Fibroblast of lung (primary cell): ENCODE data around the gene WDHD1. TPM values are rescaled to one million over a fixed set of nuclear protein-coding genes. Genes with fewer than 3 reads are reported as not detected.
A peak's percentile ranks its signal among the peaks of the same experiment; 100 is the strongest.

Experiments
- DNase-seq, 2 donors: peaks; one replicate each; pipeline versions ENCODE4 v3.0.0 to v3.0.0-alpha.2; 2010; ENCODE audit warnings: low read depth in 2 of 2
- H2AFZ ChIP-seq: 2 replicates; pipeline ENCODE4 v1.5.1; 2012; ENCODE audit warnings: low read length, control low read depth, inconsistent platforms
- H3K27ac ChIP-seq: 2 replicates; pipeline ENCODE4 v1.5.1; 2011; ENCODE audit warnings: low read length, control low read depth; ENCODE audit not compliant: insufficient read depth
- H3K27me3 ChIP-seq: 2 replicates; pipeline ENCODE4 v1.5.1; 2011; ENCODE audit warnings: mild to moderate bottlenecking, low read length; ENCODE audit not compliant: control insufficient read depth, insufficient read depth
- H3K36me3 ChIP-seq: 2 replicates; pipeline ENCODE4 v1.5.1; 2011; ENCODE audit warnings: low read length; ENCODE audit not compliant: control insufficient read depth, insufficient read depth
- H3K4me1 ChIP-seq: 2 replicates; pipeline ENCODE4 v1.5.1; 2011; ENCODE audit warnings: low read length; ENCODE audit not compliant: control insufficient read depth, insufficient read depth; ENCODE audit errors: extremely low read depth
- H3K4me2 ChIP-seq: 2 replicates; pipeline ENCODE4 v1.5.1; 2011; ENCODE audit warnings: low read length, control low read depth; ENCODE audit not compliant: insufficient read depth; ENCODE audit errors: extremely low read depth
- H3K4me3 ChIP-seq, 4 experiments: fragments of 200-600 bp in 1 of 4; sonication (generic) in 1 of 4; replicated peaks in 1 of 4; 2 replicates each; pipeline ENCODE4 v1.5.1; 2011 to 2016; ENCODE audit warnings: low read length in 4 of 4, low read depth in 3 of 4, mild to moderate bottlenecking in 3 of 4, control low read depth in 2 of 4, inconsistent platforms in 1 of 4, mixed read lengths in 1 of 4; ENCODE audit not compliant: insufficient read depth in 1 of 4; ENCODE audit errors: control extremely low read depth in 1 of 4
- H3K79me2 ChIP-seq: 2 replicates; pipeline ENCODE4 v1.5.1; 2012; ENCODE audit warnings: mild to moderate bottlenecking, low read length, inconsistent platforms; ENCODE audit not compliant: control insufficient read depth, insufficient read depth
- H3K9ac ChIP-seq: 2 replicates; pipeline ENCODE4 v1.5.1; 2011; ENCODE audit warnings: mild to moderate bottlenecking, low read length, control low read depth; ENCODE audit not compliant: insufficient read depth
- H3K9me3 ChIP-seq: 2 replicates; pipeline ENCODE4 v1.5.1; 2012; ENCODE audit warnings: low read depth, low read length; ENCODE audit not compliant: control insufficient read depth, insufficient read depth
- H4K20me1 ChIP-seq: 2 replicates; pipeline ENCODE4 v1.5.1; 2011; ENCODE audit warnings: low read length; ENCODE audit not compliant: control insufficient read depth, insufficient read depth; ENCODE audit errors: extremely low read depth
- EZH2 ChIP-seq: IDR thresholded peaks from 2 replicates; pipeline ENCODE4 v1.5.1; 2012; ENCODE audit warnings: low read length, control low read depth, mild to moderate bottlenecking; ENCODE audit errors: missing control alignments
- polyA plus RNA-seq, 2 donors: library from polyadenylated mRNA; depleted of rRNA in 1 of 2; stranded (reverse) in 1 of 2; unstranded in 1 of 2; fragments of >200 nt; gene quantifications; 2 replicates each; pipeline ENCODE4 v1.2.1, GENCODE V29; 2011 to 2012; ENCODE audit warnings: missing spikeins in 1 of 2
- total RNA-seq: library from RNA; depleted of rRNA; stranded (reverse); fragments of >200 nt; gene quantifications from 2 replicates; pipeline ENCODE4 v1.2.1, GENCODE V29; 2014
- TF ChIP-seq, protein P1 (sequence below), 2 donors: IDR thresholded peaks in 1 of 2; conservative IDR thresholded peaks in 1 of 2; 1 replicate in 1 of 2; 2 replicates in 1 of 2; pipeline ENCODE4 v1.5.1; 2011 to 2012; ENCODE audit warnings: low read length in 2 of 2, control low read depth in 1 of 2, inconsistent platforms in 1 of 2, low read depth in 1 of 2, mild to moderate bottlenecking in 1 of 2

The WDHD1 gene
- total and polyA plus RNA-seq, 2 donors (not counting 1 experiment from before 2014, with no cell fraction given) = 7.3 to 8.6 TPM

- DNase-seq = no peak
- Histone ChIP-seq H3K4me2 (no peak overlapping the region), H3K9me3 (no peaks in the 10 kb centered on the region), H3K27me3 (no peaks in the 10 kb centered on the region), H3K36me3 (no peaks in the 10 kb centered on the region), H4K20me1 (no peaks in the 10 kb centered on the region), H3K79me2 (no peaks in the 10 kb centered on the region), H3K4me1 (peaks cover 2% of the 10 kb centered on the region), H3K27ac (no peak overlapping the region), H3K4me3 (no peak overlapping the region), H2AFZ (no peak overlapping the region), H3K9ac (no peak overlapping the region)
- TF ChIP-seq EZH2 = no peak
- TF ChIP-seq, protein P1, sequence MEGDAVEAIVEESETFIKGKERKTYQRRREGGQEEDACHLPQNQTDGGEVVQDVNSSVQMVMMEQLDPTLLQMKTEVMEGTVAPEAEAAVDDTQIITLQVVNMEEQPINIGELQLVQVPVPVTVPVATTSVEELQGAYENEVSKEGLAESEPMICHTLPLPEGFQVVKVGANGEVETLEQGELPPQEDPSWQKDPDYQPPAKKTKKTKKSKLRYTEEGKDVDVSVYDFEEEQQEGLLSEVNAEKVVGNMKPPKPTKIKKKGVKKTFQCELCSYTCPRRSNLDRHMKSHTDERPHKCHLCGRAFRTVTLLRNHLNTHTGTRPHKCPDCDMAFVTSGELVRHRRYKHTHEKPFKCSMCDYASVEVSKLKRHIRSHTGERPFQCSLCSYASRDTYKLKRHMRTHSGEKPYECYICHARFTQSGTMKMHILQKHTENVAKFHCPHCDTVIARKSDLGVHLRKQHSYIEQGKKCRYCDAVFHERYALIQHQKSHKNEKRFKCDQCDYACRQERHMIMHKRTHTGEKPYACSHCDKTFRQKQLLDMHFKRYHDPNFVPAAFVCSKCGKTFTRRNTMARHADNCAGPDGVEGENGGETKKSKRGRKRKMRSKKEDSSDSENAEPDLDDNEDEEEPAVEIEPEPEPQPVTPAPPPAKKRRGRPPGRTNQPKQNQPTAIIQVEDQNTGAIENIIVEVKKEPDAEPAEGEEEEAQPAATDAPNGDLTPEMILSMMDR (conservative IDR thresholded peaks at IDR 0.05 in 1 of 2, IDR thresholded peaks at IDR 0.05 in 1 of 2; ENCODE audit: low read depth in 1 of 2, low read length in 2 of 2) = no peak
Observed at GRCh38 chr14:54895683-54896082, 131.2 kb downstream of the WDHD1 start.

DNA sequence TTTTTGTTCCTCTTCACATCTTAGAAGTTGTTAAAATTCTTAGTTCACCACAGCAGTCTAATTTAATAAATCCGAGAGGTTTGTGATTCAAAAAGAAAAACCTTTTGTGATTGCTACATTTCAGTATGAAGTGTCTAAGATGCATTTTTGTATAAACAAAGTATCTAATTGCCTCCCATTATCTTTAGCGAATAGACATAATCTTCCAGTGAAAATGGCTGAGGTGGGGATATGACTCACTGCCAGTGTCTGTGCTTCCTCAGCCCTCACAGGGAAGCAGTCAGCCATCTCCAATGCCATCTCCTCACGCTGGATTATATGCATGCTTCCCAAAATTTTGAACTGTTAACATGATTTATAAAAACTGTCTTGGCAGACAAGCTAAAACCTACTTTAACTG is 131.9 kb downstream of the WDHD1 start:
- DNase-seq = peak in 1 of 2 donors; percentile 43
- H3K9me3 ChIP-seq = no peaks in the 10 kb centered on the region
- H3K27me3 ChIP-seq = no peaks in the 10 kb centered on the region
- H4K20me1 ChIP-seq = no peaks in the 10 kb centered on the region
- H3K27ac ChIP-seq = no peak overlapping the region
- no peaks in the 10 kb centered on the region for H3K4me1 ChIP-seq
- H3K79me2 ChIP-seq = no peaks in the 10 kb centered on the region
- H3K36me3 ChIP-seq = no peaks in the 10 kb centered on the region
- H3K4me2 ChIP-seq = no peak overlapping the region
- no peak overlapping the region for H3K4me3 ChIP-seq
- TF ChIP-seq, protein P1 (conservative IDR thresholded peaks at IDR 0.05 in 1 of 2, IDR thresholded peaks at IDR 0.05 in 1 of 2; ENCODE audit: low read depth in 1 of 2, low read length in 2 of 2) = no peak
- no peak for TF ChIP-seq EZH2
- no peak overlapping the region for H2AFZ ChIP-seq
- no peak overlapping the region for H3K9ac ChIP-seq

DNA sequence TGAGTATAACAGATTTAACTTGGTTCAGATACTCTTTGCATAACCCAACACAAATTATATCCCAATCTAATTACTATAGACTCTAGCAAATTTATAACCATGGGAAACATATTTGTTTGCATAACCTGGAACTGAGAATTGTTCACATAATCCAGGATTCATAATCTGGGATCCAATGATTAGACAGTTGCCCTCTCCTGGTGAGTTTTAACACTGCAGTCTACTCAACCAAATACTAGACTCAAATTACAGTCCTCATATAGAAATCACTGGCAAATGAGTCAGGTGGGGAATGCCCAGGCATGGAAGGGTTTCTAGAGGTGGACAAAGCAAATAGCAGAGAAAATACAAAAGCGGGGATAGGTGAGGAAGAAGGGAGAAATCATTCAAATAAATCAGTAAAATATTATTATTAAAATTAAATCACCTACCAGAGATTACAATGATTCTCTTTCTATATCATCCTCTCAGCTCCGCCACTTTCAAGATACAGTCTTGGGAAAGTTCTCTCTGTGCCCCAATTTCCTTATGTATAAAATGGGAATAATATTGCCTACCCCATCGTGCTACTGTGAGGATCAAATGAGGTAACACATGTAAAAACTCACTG is 133.6 kb downstream of the WDHD1 start:
- TF ChIP-seq EZH2 = no peak
- TF ChIP-seq, protein P1 (conservative IDR thresholded peaks at IDR 0.05 in 1 of 2, IDR thresholded peaks at IDR 0.05 in 1 of 2; ENCODE audit: low read depth in 1 of 2, low read length in 2 of 2) = peak; percentile 76 to 90
- Histone ChIP-seq H3K27ac (no peak overlapping the region), H3K27me3 (no peaks in the 10 kb centered on the region), H3K79me2 (no peaks in the 10 kb centered on the region), H3K36me3 (no peaks in the 10 kb centered on the region), H3K4me2 (no peak overlapping the region), H3K9ac (no peak overlapping the region), H2AFZ (no peak overlapping the region), H3K4me3 (no peak overlapping the region), H4K20me1 (no peaks in the 10 kb centered on the region), H3K9me3 (no peaks in the 10 kb centered on the region), H3K4me1 (no peaks in the 10 kb centered on the region)
- peak; percentile 55 to 58 for DNase-seq
